Measurements from ENCODE around the gene COL4A3.

DNA sequence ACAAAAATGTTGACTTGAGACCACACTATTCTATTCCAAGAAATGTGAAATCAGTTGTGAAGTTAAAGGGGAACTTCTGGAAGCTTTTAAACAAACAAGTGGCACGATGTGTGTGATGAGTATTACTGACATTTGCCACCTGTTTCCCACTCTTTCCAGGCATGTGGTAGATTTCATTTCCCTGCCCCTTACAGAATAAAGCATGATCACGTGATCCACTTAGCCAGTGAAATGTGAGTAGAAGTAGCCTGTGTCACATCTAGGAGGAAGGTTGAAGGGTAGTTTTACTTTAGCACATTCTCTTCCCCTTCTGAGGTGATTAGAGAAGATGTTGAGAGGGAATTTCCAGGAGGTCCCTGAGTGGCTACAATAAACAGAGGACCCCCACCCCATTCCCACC is 4.3 kb upstream of the COL4A3 start:
- TF ChIP-seq, protein P1, sequence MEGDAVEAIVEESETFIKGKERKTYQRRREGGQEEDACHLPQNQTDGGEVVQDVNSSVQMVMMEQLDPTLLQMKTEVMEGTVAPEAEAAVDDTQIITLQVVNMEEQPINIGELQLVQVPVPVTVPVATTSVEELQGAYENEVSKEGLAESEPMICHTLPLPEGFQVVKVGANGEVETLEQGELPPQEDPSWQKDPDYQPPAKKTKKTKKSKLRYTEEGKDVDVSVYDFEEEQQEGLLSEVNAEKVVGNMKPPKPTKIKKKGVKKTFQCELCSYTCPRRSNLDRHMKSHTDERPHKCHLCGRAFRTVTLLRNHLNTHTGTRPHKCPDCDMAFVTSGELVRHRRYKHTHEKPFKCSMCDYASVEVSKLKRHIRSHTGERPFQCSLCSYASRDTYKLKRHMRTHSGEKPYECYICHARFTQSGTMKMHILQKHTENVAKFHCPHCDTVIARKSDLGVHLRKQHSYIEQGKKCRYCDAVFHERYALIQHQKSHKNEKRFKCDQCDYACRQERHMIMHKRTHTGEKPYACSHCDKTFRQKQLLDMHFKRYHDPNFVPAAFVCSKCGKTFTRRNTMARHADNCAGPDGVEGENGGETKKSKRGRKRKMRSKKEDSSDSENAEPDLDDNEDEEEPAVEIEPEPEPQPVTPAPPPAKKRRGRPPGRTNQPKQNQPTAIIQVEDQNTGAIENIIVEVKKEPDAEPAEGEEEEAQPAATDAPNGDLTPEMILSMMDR (IDR thresholded peaks at IDR 0.05), result no peak
- TF ChIP-seq EP300 (IDR thresholded peaks at IDR 0.05; ENCODE audit: low read depth), result no peak
- no peak for TF ChIP-seq POLR2AphosphoS5 (IDR thresholded peaks at IDR 0.05)
